ENCODE measurements around the gene HOXC12. TPM values are rescaled to one million over a fixed set of nuclear protein-coding genes. Genes with fewer than 3 reads are reported as not detected.

The HOXC12 gene
- total RNA-seq, 4 donors from 2014 or later: not detected

GRCh38 chr12:53963434-53964314 is 9.0 kb downstream of the HOXC12 start:
- peaks cover 0 to 94% of the 10 kb centered on the region in 2 donors for H3K27me3 ChIP-seq
- peaks cover 0 to 4% (median 0%) of the 10 kb centered on the region in 4 donors for H3K9me3 ChIP-seq
- peak overlapping the region in 1 of 4 donors; percentile 5 for H3K4me3 ChIP-seq
- no peak for TF ChIP-seq CTCF (IDR thresholded peaks at IDR 0.05)
- no peak for TF ChIP-seq POLR2A (IDR thresholded peaks at IDR 0.05)
- no peak overlapping the region for H3K27ac ChIP-seq
- no peaks in the 10 kb centered on the region for H3K36me3 ChIP-seq
- peak in 1 of 3 donors; percentile 47 for DNase-seq
- peaks cover 0 to 15% (median 4%) of the 10 kb centered on the region in 4 donors for H3K4me1 ChIP-seq

- H3K27ac ChIP-seq: no peak overlapping the region
- H3K4me1 ChIP-seq: peaks cover 0 to 15% (median 4%) of the 10 kb centered on the region in 4 donors
- TF ChIP-seq CTCF (IDR thresholded peaks at IDR 0.05): no peak
- TF ChIP-seq POLR2A (IDR thresholded peaks at IDR 0.05): no peak
- H3K36me3 ChIP-seq: no peaks in the 10 kb centered on the region
- peaks cover 0 to 94% of the 10 kb centered on the region in 2 donors for H3K27me3 ChIP-seq
- no peak for DNase-seq
- H3K4me3 ChIP-seq: no peak overlapping the region
- H3K9me3 ChIP-seq: peaks cover 0 to 4% (median 0%) of the 10 kb centered on the region in 4 donors
Measured at GRCh38 chr12:53964315-53964713, 9.6 kb downstream of the HOXC12 start.

GRCh38 chr12:53965281-53966084 is 10.8 kb downstream of the HOXC12 start:
- H3K4me3 ChIP-seq: no peak overlapping the region
- H3K36me3 ChIP-seq: no peaks in the 10 kb centered on the region
- H3K9me3 ChIP-seq: peaks cover 0 to 4% (median 0%) of the 10 kb centered on the region in 4 donors
- peaks cover 0 to 92% of the 10 kb centered on the region in 2 donors for H3K27me3 ChIP-seq
- TF ChIP-seq POLR2A (IDR thresholded peaks at IDR 0.05): no peak
- no peak for TF ChIP-seq CTCF (IDR thresholded peaks at IDR 0.05)
- no peak overlapping the region for H3K27ac ChIP-seq
- peaks cover 0 to 15% (median 4%) of the 10 kb centered on the region in 4 donors for H3K4me1 ChIP-seq
- DNase-seq: no peak

GRCh38 chr12:53966085-53966384 is 11.3 kb downstream of the HOXC12 start:
- TF ChIP-seq POLR2A (IDR thresholded peaks at IDR 0.05) (no peak), CTCF (IDR thresholded peaks at IDR 0.05) (no peak)
- Histone ChIP-seq H3K9me3 (no peaks in the 10 kb centered on the region), H3K27ac (no peak overlapping the region), H3K4me3 (no peak overlapping the region), H3K27me3 (peaks cover 0 to 90% of the 10 kb centered on the region in 2 donors), H3K36me3 (no peaks in the 10 kb centered on the region), H3K4me1 (peaks cover 0 to 12% (median 4%) of the 10 kb centered on the region in 4 donors)
- DNase-seq: no peak

- no peaks in the 10 kb centered on the region for H3K36me3 ChIP-seq
Measured at GRCh38 chr12:53966385-53967133, 11.9 kb downstream of the HOXC12 start.

More at GRCh38 chr12:53966385-53967133, 11.9 kb downstream of the HOXC12 start:
- Histone ChIP-seq H3K4me1 (peaks cover 0 to 7% (median 4%) of the 10 kb centered on the region in 4 donors), H3K4me3 (no peak overlapping the region), H3K27me3 (peaks cover 0 to 86% of the 10 kb centered on the region in 2 donors), H3K27ac (no peak overlapping the region), H3K9me3 (no peaks in the 10 kb centered on the region)
- no peak for TF ChIP-seq POLR2A (IDR thresholded peaks at IDR 0.05)
- no peak for DNase-seq
